ENCODE data around the gene WWOX. TPM values are rescaled to one million over a fixed set of nuclear protein-coding genes. Genes with fewer than 3 reads are reported as not detected.

Gene WWOX
- total and polyA plus RNA-seq, 2 of the 8 experiments (the other 6 are each of a cell fraction or from before 2014, with no cell fraction given): 5.4 to 16.7 TPM

GRCh38 chr16:79150151-79150550, 1050.7 kb downstream of the WWOX start:
- FAIRE-seq (no peak), DNase-seq (ENCODE audit: low read depth in 1 of 2, low spot score in 2 of 2) (no peak)
- Histone ChIP-seq H2BK12ac (ENCODE audit: low read depth, low read length) (no peak overlapping the region), H2BK120ac (replicated peaks; ENCODE audit: low read depth, low read length) (no peak overlapping the region), H2BK5ac (ENCODE audit: low read depth, low read length) (no peak overlapping the region), H3K56ac (replicated peaks; ENCODE audit: insufficient read length, low read depth, low read length) (no peak overlapping the region), H2BK20ac (ENCODE audit: low read length) (no peak overlapping the region), H2AFZ (ENCODE audit: low read length) (no peak overlapping the region), H3K36me3 (ENCODE audit: control insufficient read depth in 2 of 4, insufficient read depth in 4 of 4, low read length in 3 of 4) (no peaks in the 10 kb centered on the region), H3K23me2 (ENCODE audit: low read depth, low read length) (no peaks in the 10 kb centered on the region), H3K27me3 (replicated peaks in 1 of 4; ENCODE audit: control insufficient read depth in 3 of 4, extremely low read depth in 1 of 4, insufficient read depth in 3 of 4, low read length in 3 of 4) (no peaks in the 10 kb centered on the region), H4K91ac (replicated peaks; ENCODE audit: insufficient read length, low read length) (no peak overlapping the region), H4K20me1 (replicated peaks in 1 of 2; ENCODE audit: control insufficient read depth in 1 of 2, insufficient read depth in 2 of 2, low read length in 2 of 2) (no peaks in the 10 kb centered on the region), H3K4me1 (replicated peaks in 1 of 4; ENCODE audit: control insufficient read depth in 3 of 4, insufficient read depth in 4 of 4, low read length in 3 of 4) (no peaks in the 10 kb centered on the region), H3K9me3 (ENCODE audit: insufficient read depth in 2 of 2, low read depth in 1 of 2, low read length in 1 of 2) (no peaks in the 10 kb centered on the region), H4K5ac (ENCODE audit: insufficient read length, low read depth, low read length) (no peak overlapping the region), H3K4ac (replicated peaks; ENCODE audit: insufficient read length, low read depth, low read length) (no peak overlapping the region), H3K14ac (ENCODE audit: insufficient read length) (no peak overlapping the region), H3K18ac (ENCODE audit: extremely low read depth, low read length) (no peak overlapping the region), H3K9ac (replicated peaks in 1 of 4; ENCODE audit: extremely low read depth in 1 of 4, low read depth in 3 of 4, low read length in 3 of 4) (no peak overlapping the region), H3K4me2 (ENCODE audit: insufficient read depth in 1 of 2, low read depth in 2 of 2, low read length in 2 of 2) (no peak overlapping the region), H3K79me2 (ENCODE audit: control insufficient read depth in 1 of 2, insufficient read depth in 2 of 2, low read length in 2 of 2) (no peaks in the 10 kb centered on the region), H3K27ac (ENCODE audit: low read depth, low read length) (no peak overlapping the region), H3K23ac (ENCODE audit: insufficient read length) (no peak overlapping the region), H2BK15ac (ENCODE audit: low read length) (no peak overlapping the region), H3K4me3 (ENCODE audit: extremely low read depth in 1 of 4, insufficient read depth in 2 of 4, low read depth in 3 of 4, low read length in 4 of 4) (no peak overlapping the region), H2AK5ac (ENCODE audit: low read depth, low read length) (no peak overlapping the region), H4K8ac (ENCODE audit: extremely low read depth, insufficient read depth, low read length) (no peak overlapping the region), H3K79me1 (ENCODE audit: low read depth, low read length) (no peaks in the 10 kb centered on the region)
- CTCF ChIA-PET (ENCODE audit: partially characterized antibody): interaction anchor here (0.7 to 0.8 kb wide), 2 partner anchors 11 to 18 kb away, joined by 3 read pairs; no protein-coding TSS in a partner anchor
- 53% methylated on average over 1 of the region's 1 CpG; no CpG with 5 or more reads in 1 of the 2 experiments for WGBS, 2 experiments (ENCODE audit: extremely low coverage in 1 of 2, insufficient coverage in 1 of 2, insufficient read length in 1 of 2, insufficient replicate concordance in 2 of 2, low coverage in 1 of 2, low lambda C conversion rate in 2 of 2, missing lambda C conversion rate in 1 of 2)
- POLR2A ChIA-PET (ENCODE audit: partially characterized antibody): no interaction called here
- TF ChIP-seq ZNF274 (IDR thresholded peaks at IDR 0.05; ENCODE audit: borderline replicate concordance, extremely low read depth, low read length) (no peak), TCF12 (IDR thresholded peaks at IDR 0.05; ENCODE audit: low read depth, low read length) (no peak), FOSL1 (IDR thresholded peaks at IDR 0.05; ENCODE audit: insufficient read depth, low read depth, low read length) (no peak), BACH1 (IDR thresholded peaks at IDR 0.05; ENCODE audit: low read length) (no peak), TAF7 (optimal IDR thresholded peaks at IDR 0.05; ENCODE audit: borderline replicate concordance, low read depth, low read length) (no peak), HDAC6 (IDR thresholded peaks at IDR 0.05; ENCODE audit: low read depth, low read length) (no peak), RBBP5 (IDR thresholded peaks at IDR 0.05; ENCODE audit: borderline replicate concordance, low read depth, low read length) (no peak), SP2 (IDR thresholded peaks at IDR 0.05; ENCODE audit: low read length) (no peak), SRF (IDR thresholded peaks at IDR 0.05; ENCODE audit: low read depth, low read length) (no peak), KDM1A (IDR thresholded peaks at IDR 0.05; ENCODE audit: borderline replicate concordance, low read length) (no peak), SAP30 (IDR thresholded peaks at IDR 0.05; ENCODE audit: insufficient read depth, insufficient replicate concordance, low read length) (no peak), JUN (IDR thresholded peaks at IDR 0.05; ENCODE audit: low read depth, low read length) (no peak)

Data from H1 (cell line).